ENCODE measurements around the gene RARB.

The RARB gene

GRCh38 chr3:25572336-25572735, 144.3 kb downstream of the RARB start:
- Histone ChIP-seq H3K9me3 (ENCODE audit: control insufficient read depth, insufficient read depth, low read length) (no peaks in the 10 kb centered on the region; the same call in 1 of the 2 replicates), H3K27me3 (ENCODE audit: control insufficient read depth, insufficient read depth, low read length) (no peaks in the 10 kb centered on the region), H3K4me1 (ENCODE audit: control insufficient read depth, insufficient read depth, low read length) (peaks cover 1% of the 10 kb centered on the region; the same call in 1 of the 2 replicates), H3K27ac (ENCODE audit: low read length) (no peak overlapping the region), H3K36me3 (ENCODE audit: control insufficient read depth, insufficient read depth, low read length) (no peaks in the 10 kb centered on the region), H3K4me3 (ENCODE audit: low read length) (no peak overlapping the region)
- no CpG with 5 or more reads among the region's 3 CpGs for WGBS (ENCODE audit: insufficient coverage, insufficient read length)
- DNase-seq (ENCODE audit: low read depth, low spot score): no peak

GRCh38 chr3:25572919-25573385, 144.9 kb downstream of the RARB start:
- WGBS (ENCODE audit: insufficient coverage, insufficient read length): no CpG with 5 or more reads among the region's 14 CpGs
- no peak overlapping the region for H3K27ac ChIP-seq (ENCODE audit: low read length)

GRCh38 chr3:25573386-25574171, 145.5 kb downstream of the RARB start:
- WGBS (ENCODE audit: insufficient coverage, insufficient read length): no CpG with 5 or more reads among the region's 19 CpGs
- H3K27ac ChIP-seq (ENCODE audit: low read length): no peak overlapping the region
- peaks cover 1% of the 10 kb centered on the region; the same call in 1 of the 2 replicates for H3K4me1 ChIP-seq (ENCODE audit: control insufficient read depth, insufficient read depth, low read length)
- no peaks in the 10 kb centered on the region; the same call in 1 of the 2 replicates for H3K9me3 ChIP-seq (ENCODE audit: control insufficient read depth, insufficient read depth, low read length)
- no peaks in the 10 kb centered on the region for H3K27me3 ChIP-seq (ENCODE audit: control insufficient read depth, insufficient read depth, low read length)
- H3K36me3 ChIP-seq (ENCODE audit: control insufficient read depth, insufficient read depth, low read length): no peaks in the 10 kb centered on the region
- no peak for DNase-seq (ENCODE audit: low read depth, low spot score)
- H3K4me3 ChIP-seq (ENCODE audit: low read length): no peak overlapping the region

More at GRCh38 chr3:25572919-25573385, 144.9 kb downstream of the RARB start:
- Histone ChIP-seq H3K4me3 (ENCODE audit: low read length) (no peak overlapping the region), H3K4me1 (ENCODE audit: control insufficient read depth, insufficient read depth, low read length) (peaks cover 1% of the 10 kb centered on the region; the same call in 1 of the 2 replicates), H3K36me3 (ENCODE audit: control insufficient read depth, insufficient read depth, low read length) (no peaks in the 10 kb centered on the region), H3K27me3 (ENCODE audit: control insufficient read depth, insufficient read depth, low read length) (no peaks in the 10 kb centered on the region), H3K9me3 (ENCODE audit: control insufficient read depth, insufficient read depth, low read length) (no peaks in the 10 kb centered on the region; the same call in 1 of the 2 replicates)
- no peak for DNase-seq (ENCODE audit: low read depth, low spot score)

GRCh38 chr3:25574172-25574765, 146.2 kb downstream of the RARB start:
- WGBS (ENCODE audit: insufficient coverage, insufficient read length): no CpG with 5 or more reads among the region's 16 CpGs
- Histone ChIP-seq H3K36me3 (ENCODE audit: control insufficient read depth, insufficient read depth, low read length) (no peaks in the 10 kb centered on the region), H3K9me3 (ENCODE audit: control insufficient read depth, insufficient read depth, low read length) (no peaks in the 10 kb centered on the region; the same call in 1 of the 2 replicates), H3K27me3 (ENCODE audit: control insufficient read depth, insufficient read depth, low read length) (no peaks in the 10 kb centered on the region), H3K27ac (ENCODE audit: low read length) (no peak overlapping the region), H3K4me1 (ENCODE audit: control insufficient read depth, insufficient read depth, low read length) (peaks cover 1% of the 10 kb centered on the region; the same call in 1 of the 2 replicates), H3K4me3 (ENCODE audit: low read length) (no peak overlapping the region)
- no peak for DNase-seq (ENCODE audit: low read depth, low spot score)

GRCh38 chr3:25575001-25575400, 146.9 kb downstream of the RARB start:
- H3K36me3 ChIP-seq (ENCODE audit: control insufficient read depth, insufficient read depth, low read length): no peaks in the 10 kb centered on the region
- DNase-seq (ENCODE audit: low read depth, low spot score): no peak
- no peaks in the 10 kb centered on the region; the same call in 1 of the 2 replicates for H3K9me3 ChIP-seq (ENCODE audit: control insufficient read depth, insufficient read depth, low read length)
- H3K27me3 ChIP-seq (ENCODE audit: control insufficient read depth, insufficient read depth, low read length): no peaks in the 10 kb centered on the region
- no peak overlapping the region for H3K4me3 ChIP-seq (ENCODE audit: low read length)
- no peak overlapping the region for H3K27ac ChIP-seq (ENCODE audit: low read length)
- peaks cover 1% of the 10 kb centered on the region; the same call in 1 of the 2 replicates for H3K4me1 ChIP-seq (ENCODE audit: control insufficient read depth, insufficient read depth, low read length)
- no CpG with 5 or more reads among the region's 12 CpGs for WGBS (ENCODE audit: insufficient coverage, insufficient read length)

GRCh38 chr3:25576146-25576545, 148.1 kb downstream of the RARB start:
- no peak overlapping the region for H3K27ac ChIP-seq (ENCODE audit: low read length)
- peaks cover 1% of the 10 kb centered on the region; the same call in 1 of the 2 replicates for H3K4me1 ChIP-seq (ENCODE audit: control insufficient read depth, insufficient read depth, low read length)
- no peak overlapping the region for H3K4me3 ChIP-seq (ENCODE audit: low read length)
- no peaks in the 10 kb centered on the region for H3K36me3 ChIP-seq (ENCODE audit: control insufficient read depth, insufficient read depth, low read length)
- no CpG with 5 or more reads among the region's 4 CpGs for WGBS (ENCODE audit: insufficient coverage, insufficient read length)
- H3K9me3 ChIP-seq (ENCODE audit: control insufficient read depth, insufficient read depth, low read length): no peaks in the 10 kb centered on the region; the same call in 1 of the 2 replicates
- no peaks in the 10 kb centered on the region for H3K27me3 ChIP-seq (ENCODE audit: control insufficient read depth, insufficient read depth, low read length)
- no peak for DNase-seq (ENCODE audit: low read depth, low spot score)

- no CpG with 5 or more reads among the region's 15 CpGs for WGBS (ENCODE audit: insufficient coverage, insufficient read length)
- peaks cover 1% of the 10 kb centered on the region; the same call in 1 of the 2 replicates for H3K4me1 ChIP-seq (ENCODE audit: control insufficient read depth, insufficient read depth, low read length)
These were observed 148.9 kb downstream of the RARB start for GRCh38 chr3:25576831-25577454.

GRCh38 chr3:25578059-25578458, 150.0 kb downstream of the RARB start:
- no peaks in the 10 kb centered on the region for H3K27me3 ChIP-seq (ENCODE audit: control insufficient read depth, insufficient read depth, low read length)
- WGBS (ENCODE audit: insufficient coverage, insufficient read length): no CpG with 5 or more reads among the region's 10 CpGs
- H3K9me3 ChIP-seq (ENCODE audit: control insufficient read depth, insufficient read depth, low read length): no peaks in the 10 kb centered on the region; the same call in 1 of the 2 replicates

More at GRCh38 chr3:25576831-25577454, 148.9 kb downstream of the RARB start:
- no peak overlapping the region for H3K4me3 ChIP-seq (ENCODE audit: low read length)
- no peaks in the 10 kb centered on the region for H3K36me3 ChIP-seq (ENCODE audit: control insufficient read depth, insufficient read depth, low read length)
- H3K27me3 ChIP-seq (ENCODE audit: control insufficient read depth, insufficient read depth, low read length): no peaks in the 10 kb centered on the region
- H3K9me3 ChIP-seq (ENCODE audit: control insufficient read depth, insufficient read depth, low read length): no peaks in the 10 kb centered on the region; the same call in 1 of the 2 replicates
- no peak for DNase-seq (ENCODE audit: low read depth, low spot score)
- H3K27ac ChIP-seq (ENCODE audit: low read length): no peak overlapping the region

GRCh38 chr3:25580534-25580933, 152.5 kb downstream of the RARB start:
- Histone ChIP-seq H3K36me3 (ENCODE audit: control insufficient read depth, insufficient read depth, low read length) (no peaks in the 10 kb centered on the region), H3K27ac (ENCODE audit: low read length) (no peak overlapping the region), H3K4me3 (ENCODE audit: low read length) (no peak overlapping the region), H3K9me3 (ENCODE audit: control insufficient read depth, insufficient read depth, low read length) (no peaks in the 10 kb centered on the region; the same call in 1 of the 2 replicates), H3K4me1 (ENCODE audit: control insufficient read depth, insufficient read depth, low read length) (no peaks in the 10 kb centered on the region), H3K27me3 (ENCODE audit: control insufficient read depth, insufficient read depth, low read length) (no peaks in the 10 kb centered on the region)
- no peak for DNase-seq (ENCODE audit: low read depth, low spot score)
- WGBS (ENCODE audit: insufficient coverage, insufficient read length): no CpG with 5 or more reads among the region's 8 CpGs

More at GRCh38 chr3:25578059-25578458, 150.0 kb downstream of the RARB start:
- Histone ChIP-seq H3K4me3 (ENCODE audit: low read length) (no peak overlapping the region), H3K36me3 (ENCODE audit: control insufficient read depth, insufficient read depth, low read length) (no peaks in the 10 kb centered on the region), H3K27ac (ENCODE audit: low read length) (no peak overlapping the region), H3K4me1 (ENCODE audit: control insufficient read depth, insufficient read depth, low read length) (peaks cover 1% of the 10 kb centered on the region; the same call in 1 of the 2 replicates)
- no peak for DNase-seq (ENCODE audit: low read depth, low spot score)

GRCh38 chr3:25581335-25581734, 153.3 kb downstream of the RARB start:
- Histone ChIP-seq H3K9me3 (ENCODE audit: control insufficient read depth, insufficient read depth, low read length) (no peaks in the 10 kb centered on the region), H3K27ac (ENCODE audit: low read length) (no peak overlapping the region), H3K36me3 (ENCODE audit: control insufficient read depth, insufficient read depth, low read length) (no peaks in the 10 kb centered on the region), H3K27me3 (ENCODE audit: control insufficient read depth, insufficient read depth, low read length) (no peaks in the 10 kb centered on the region), H3K4me1 (ENCODE audit: control insufficient read depth, insufficient read depth, low read length) (no peaks in the 10 kb centered on the region), H3K4me3 (ENCODE audit: low read length) (no peak overlapping the region)
- no CpG with 5 or more reads among the region's 7 CpGs for WGBS (ENCODE audit: insufficient coverage, insufficient read length)
- DNase-seq (ENCODE audit: low read depth, low spot score): no peak
